SU-DHL-6 (cell line): ENCODE data around the gene CGAS.
"Not testable (repeated sequence)": the region's sequence is repeated elsewhere in the genome, so short reads cannot be mapped to it uniquely, and the experiment has no call there.

Experiments used
- H2AFZ ChIP-seq: fragments of 200-600 bp; sonication (generic); 2 replicates; pipeline ENCODE4 v1.6.1; 2014; ENCODE audit warnings: low read depth, mild to moderate bottlenecking, moderate library complexity, mixed read lengths, antibody characterized with exemption, low read length; ENCODE audit not compliant: severe bottlenecking
- H3F3A ChIP-seq: fragments of 200-600 bp; shearing (Covaris generic); 2 replicates; pipeline ENCODE4 v1.6.0; 2016; ENCODE audit warnings: antibody characterized with exemption, mild to moderate bottlenecking; ENCODE audit not compliant: insufficient read depth
- H3K27ac ChIP-seq: fragments of 200-600 bp; sonication (generic); 2 replicates; pipeline ENCODE4 v1.5.1; 2016; ENCODE audit warnings: low read depth, mild to moderate bottlenecking, low read length, moderate library complexity, mixed read lengths
- H3K27me3 ChIP-seq: fragments of 200-600 bp; sonication (generic), shearing (Covaris generic); 2 replicates; pipeline ENCODE4 v1.6.0; 2014; ENCODE audit warnings: mild to moderate bottlenecking, low read length
- H3K36me3 ChIP-seq: fragments of 200-600 bp; sonication (generic); 2 replicates; pipeline ENCODE4 v1.6.1; 2014; ENCODE audit warnings: mild to moderate bottlenecking, low read length, mixed read lengths
- H3K4me2 ChIP-seq: fragments of 300-600, 200-600 bp; shearing (Covaris generic), sonication (generic); 2 replicates; pipeline ENCODE4 v1.6.0; 2014; ENCODE audit warnings: low read length, low read depth, mild to moderate bottlenecking; ENCODE audit not compliant: poor library complexity, severe bottlenecking
- H3K4me3 ChIP-seq: fragments of 200-600 bp; sonication (generic); 2 replicates; pipeline ENCODE4 v1.5.1; 2014; ENCODE audit warnings: antibody characterized with exemption, low read length, mild to moderate bottlenecking, mixed read lengths; ENCODE audit not compliant: insufficient read depth, poor library complexity, severe bottlenecking
- H3K79me2 ChIP-seq: fragments of 200-600 bp; sonication (generic); 2 replicates; pipeline ENCODE4 v1.6.1; 2014; ENCODE audit warnings: mild to moderate bottlenecking, low read length, moderate library complexity; ENCODE audit not compliant: insufficient read depth
- H3K9ac ChIP-seq: fragments of 200-600 bp; sonication (generic); 2 replicates; pipeline ENCODE4 v1.7.0; 2014; ENCODE audit warnings: mild to moderate bottlenecking, low read length
- H3K9me2 ChIP-seq: fragments of 200-600 bp; sonication (generic); replicated peaks from 2 replicates; pipeline ENCODE4 v1.6.1; 2014; ENCODE audit warnings: low read length; ENCODE audit not compliant: insufficient read depth
- H3K9me3 ChIP-seq: fragments of 200-600 bp; sonication (generic); 2 replicates; pipeline ENCODE4 v1.6.1; 2014; ENCODE audit warnings: low read length, mixed read lengths; ENCODE audit not compliant: insufficient read depth
- H4K20me1 ChIP-seq: fragments of 200-600 bp; sonication (generic); 2 replicates; pipeline ENCODE4 v1.6.1; 2014; ENCODE audit warnings: low read depth, mild to moderate bottlenecking, antibody characterized with exemption, low read length, moderate library complexity, mixed read lengths
- CTCF ChIP-seq: fragments of 200-600 bp; sonication (generic); IDR thresholded peaks from one replicate; pipeline ENCODE4 v1.5.1; 2017; ENCODE audit warnings: antibody characterized with exemption, mild to moderate bottlenecking, low read length, moderate library complexity; ENCODE audit not compliant: insufficient read depth, poor library complexity, severe bottlenecking
- EZH2phosphoT487 ChIP-seq: fragments of 200-600 bp; sonication (generic), shearing (Covaris generic); conservative IDR thresholded peaks from 2 replicates; pipeline ENCODE4 v1.6.1; 2018; ENCODE audit warnings: mild to moderate bottlenecking, antibody characterized with exemption, low read length, moderate library complexity, mixed read lengths

Gene CGAS

GRCh38 chr6:73393278-73393677 is 58.8 kb downstream of the CGAS start:
- H3K36me3 ChIP-seq, result no peaks in the 10 kb centered on the region
- H3K27ac ChIP-seq, result no peak overlapping the region
- no peaks in the 10 kb centered on the region for H3K27me3 ChIP-seq
- H4K20me1 ChIP-seq, result no peaks in the 10 kb centered on the region
- H2AFZ ChIP-seq, result no peak overlapping the region
- H3K9me3 ChIP-seq, result no peaks in the 10 kb centered on the region
- H3K4me3 ChIP-seq, result no peak overlapping the region
- no peak overlapping the region for H3K4me2 ChIP-seq
- no peak overlapping the region for H3K9ac ChIP-seq
- H3K9me2 ChIP-seq, result no peaks in the 10 kb centered on the region
- H3K79me2 ChIP-seq, result no peaks in the 10 kb centered on the region
- H3F3A ChIP-seq, result no peaks in the 10 kb centered on the region
- TF ChIP-seq EZH2phosphoT487 (no peak), CTCF (no peak)

GRCh38 chr6:73392188-73392587 is 59.9 kb downstream of the CGAS start:
- not testable (repeated sequence) for H3F3A ChIP-seq, H3K27me3 ChIP-seq, H3K9me2 ChIP-seq, H3K27ac ChIP-seq, H3K9me3 ChIP-seq, H3K79me2 ChIP-seq, H3K36me3 ChIP-seq, H3K4me3 ChIP-seq, H3K9ac ChIP-seq, H4K20me1 ChIP-seq, H3K4me2 ChIP-seq, H2AFZ ChIP-seq

- TF ChIP-seq EZH2phosphoT487 (no peak), CTCF (no peak)
- Histone ChIP-seq H3K4me2 (no peak overlapping the region), H3F3A (no peaks in the 10 kb centered on the region), H3K4me3 (no peak overlapping the region), H3K36me3 (no peaks in the 10 kb centered on the region), H4K20me1 (no peaks in the 10 kb centered on the region), H3K27me3 (no peaks in the 10 kb centered on the region), H3K9me2 (no peaks in the 10 kb centered on the region), H2AFZ (no peak overlapping the region), H3K9me3 (no peaks in the 10 kb centered on the region), H3K79me2 (no peaks in the 10 kb centered on the region), H3K9ac (no peak overlapping the region), H3K27ac (no peak overlapping the region)
Measured at GRCh38 chr6:73391675-73392074, 60.4 kb downstream of the CGAS start.

- Histone ChIP-seq H4K20me1 (no peaks in the 10 kb centered on the region), H3K27ac (no peak overlapping the region), H3F3A (no peaks in the 10 kb centered on the region), H3K9ac (no peak overlapping the region), H3K27me3 (no peaks in the 10 kb centered on the region), H3K9me3 (no peaks in the 10 kb centered on the region), H2AFZ (no peak overlapping the region), H3K4me2 (no peak overlapping the region), H3K4me3 (no peak overlapping the region), H3K36me3 (no peaks in the 10 kb centered on the region), H3K79me2 (no peaks in the 10 kb centered on the region), H3K9me2 (no peaks in the 10 kb centered on the region)
- TF ChIP-seq CTCF (no peak), EZH2phosphoT487 (no peak)
Measured at GRCh38 chr6:73389854-73390253, 62.2 kb downstream of the CGAS start.
